HPDE6-E6E7 (cell line): ENCODE data around the gene PPIL4.

Experiments
- DNase-seq: peaks from one replicate; pipeline ENCODE4 v3.0.0; 2011; ENCODE audit warnings: missing footprints; ENCODE audit errors: extremely low spot score

PPIL4 gene

GRCh38 chr6:149459761-149460160 lies 86.1 kb downstream of the PPIL4 start:
- no peak for DNase-seq

GRCh38 chr6:149458806-149459205 lies 87.0 kb downstream of the PPIL4 start:
- no peak for DNase-seq

GRCh38 chr6:149458196-149458595 lies 87.6 kb downstream of the PPIL4 start:
- no peak for DNase-seq

GRCh38 chr6:149457316-149457884 lies 88.4 kb downstream of the PPIL4 start:
- no peak for DNase-seq

GRCh38 chr6:149456311-149457021 lies 89.4 kb downstream of the PPIL4 start:
- DNase-seq: no peak

GRCh38 chr6:149455031-149455732 lies 90.7 kb downstream of the PPIL4 start:
- DNase-seq: no peak
